Pancreas (tissue), 10 donors: ENCODE results near the gene THSD7A. TPM values are rescaled to one million over a fixed set of nuclear protein-coding genes. Genes with fewer than 3 reads are reported as not detected.

Source experiments
- ATAC-seq, 4 donors: fragments of 200-7000 bp; cut with Tn5 transposase; one replicate each; pipeline versions ENCODE4 v1.8.0 to v1.9.1; 2020; ENCODE audit warnings: mild to moderate bottlenecking in 4 of 4, moderate library complexity in 4 of 4
- DNase-seq, 6 donors: peaks; one replicate each; pipeline ENCODE4 v3.0.0-alpha.2; 2020
- FAIRE-seq: peaks from 2 replicates; lab custom pipeline; 2012; peaks lifted over from hg19 to GRCh38; lab: Jason Lieb, UNC
- H3K27ac ChIP-seq, 4 donors: fragments of 200-600 bp; sonication (generic); 1 replicate in 3 of 4; 2 replicates in 1 of 4; pipeline versions ENCODE4 v1.5.0 to v1.8.0; 2020
- H3K27me3 ChIP-seq, 4 donors: fragments of 200-600 bp; one replicate each; pipeline ENCODE4 v1.8.0; 2021
- H3K36me3 ChIP-seq, 3 donors: fragments of 200-600 bp; sonication (generic) in 1 of 3; one replicate each; pipeline versions ENCODE4 v1.5.0 to v1.8.0; 2020 to 2021
- H3K4me1 ChIP-seq, 3 donors: fragments of 200-600 bp; one replicate each; pipeline ENCODE4 v1.8.0; 2021
- H3K4me3 ChIP-seq, 4 donors: fragments of 200-600 bp; sonication (generic) in 2 of 4; one replicate each; pipeline versions ENCODE4 v1.5.0 to v1.8.0; 2020 to 2021
- H3K9me3 ChIP-seq, 4 donors: fragments of 200-600 bp; one replicate each; pipeline ENCODE4 v1.8.0; 2021
- CTCF ChIP-seq, 4 donors: fragments of 200-600 bp; sonication (generic) in 3 of 4; IDR thresholded peaks; one replicate each; pipeline versions ENCODE4 v1.5.0 to v1.8.0; 2021; ENCODE audit warnings: antibody characterized with exemption in 4 of 4
- WGBS, 2 donors: extraction: QIAGEN DNeasy Blood & Tissue Kit; methylation state at CpG; one replicate each; pipeline ENCODE4 v1.1.7; 2013; 5-methylcytosine and 5-hydroxymethylcytosine counted together
- intact Hi-C, 3 donors: fragments of 100-400 bp; cut with DNase I; formaldehyde crosslinking; loops; one replicate each; pipeline versions ENCODE4 v1.11.1 to v1.14.2; 2022
- polyA plus RNA-seq, 2 donors: library from polyadenylated mRNA; stranded (reverse); fragments of 200-250 nt; gene quantifications; one replicate each; pipeline ENCODE4 v1.2.3, GENCODE V29; 2013
- total RNA-seq, 6 donors: library from RNA; stranded (reverse); fragmentation: NEBNext Ultra II Directional in 4 of 6; extraction: Animal tissue kit (Norgen Biotek cat#: 25700) in 4 of 6; gene quantifications; one replicate each; pipeline versions ENCODE4 v1.2.1 to v1.2.4, GENCODE V29; 2021 to 2023
- donor health status: healthy with polysubstance abuse.
- donor health status: DM: no; HTN: no; CAD: no; lungs with moderate emphysema.
- donor health status: DM: no; HTN: no; CAD: no.
- donor health status: control.
- donor health status: control.
- donor health status: Bipolar disorder and iron deficiency.
- donor health status: DM: yes; HTN: yes; CAD: no.
- donor health status: DM: no; HTN: no; CAD: no.
- donor health status: DM: no; HTN: no; CAD: no.
- donor health status: DM: yes; HTN: yes; CAD: no.

THSD7A gene
- total and polyA plus RNA-seq, 8 donors, result 0.30 to 3.7 (median 0.90) TPM

GRCh38 chr7:11650030-11650429 lies 182.0 kb downstream of the THSD7A start:
- intact Hi-C loops, result no loop called here
- FAIRE-seq (no peak), ATAC-seq (no peak), DNase-seq (no peak)
- H3K27me3 ChIP-seq, result no peaks in the 10 kb centered on the region
- H3K4me1 ChIP-seq, result no peaks in the 10 kb centered on the region
- TF ChIP-seq CTCF (IDR thresholded peaks at IDR 0.05), result no peak
- no peaks in the 10 kb centered on the region for H3K9me3 ChIP-seq
- H3K4me3 ChIP-seq, result no peak overlapping the region
- WGBS, 2 donors, result 60 to 63% methylated on average over 2 of the region's 2 CpGs
- H3K36me3 ChIP-seq, result no peaks in the 10 kb centered on the region
- no peak overlapping the region for H3K27ac ChIP-seq

GRCh38 chr7:11648980-11649379 lies 183.0 kb downstream of the THSD7A start:
- ATAC-seq (no peak), FAIRE-seq (no peak), DNase-seq (no peak)
- Histone ChIP-seq H3K4me3 (no peak overlapping the region), H3K9me3 (no peaks in the 10 kb centered on the region), H3K27ac (no peak overlapping the region), H3K36me3 (no peaks in the 10 kb centered on the region), H3K4me1 (no peaks in the 10 kb centered on the region), H3K27me3 (no peaks in the 10 kb centered on the region)
- TF ChIP-seq CTCF (IDR thresholded peaks at IDR 0.05), result no peak
- intact Hi-C loops, result no loop called here

- FAIRE-seq (no peak), DNase-seq (no peak)
- intact Hi-C loops, result no loop called here
These were observed 183.9 kb downstream of the THSD7A start for GRCh38 chr7:11648101-11648500.

GRCh38 chr7:11642841-11643240 lies 189.2 kb downstream of the THSD7A start:
- intact Hi-C loops, result no loop called here
- H3K36me3 ChIP-seq, result no peaks in the 10 kb centered on the region
- peaks cover 0 to 3% (median 0%) of the 10 kb centered on the region in 3 donors for H3K4me1 ChIP-seq
- ATAC-seq, result peak in 1 of 4 donors; percentile 53
- no peak overlapping the region for H3K4me3 ChIP-seq
- H3K9me3 ChIP-seq, result no peaks in the 10 kb centered on the region
- FAIRE-seq, result no peak
- WGBS, 2 donors, result 56 to 69% methylated on average over 2 of the region's 2 CpGs
- H3K27me3 ChIP-seq, result no peaks in the 10 kb centered on the region
- TF ChIP-seq CTCF (IDR thresholded peaks at IDR 0.05), result no peak
- no peak overlapping the region for H3K27ac ChIP-seq
- DNase-seq, result no peak

More at GRCh38 chr7:11648101-11648500, 183.9 kb downstream of the THSD7A start:
- ATAC-seq, result no peak
- Histone ChIP-seq H3K4me1 (no peaks in the 10 kb centered on the region), H3K27ac (no peak overlapping the region), H3K9me3 (no peaks in the 10 kb centered on the region), H3K36me3 (no peaks in the 10 kb centered on the region), H3K27me3 (no peaks in the 10 kb centered on the region), H3K4me3 (no peak overlapping the region)
- 70 to 81% methylated on average over 3 of the region's 3 CpGs for WGBS, 2 donors
- TF ChIP-seq CTCF (IDR thresholded peaks at IDR 0.05), result no peak

GRCh38 chr7:11642276-11642675 lies 189.7 kb downstream of the THSD7A start:
- peaks cover 0 to 3% (median 0%) of the 10 kb centered on the region in 3 donors for H3K4me1 ChIP-seq
- intact Hi-C loops, result no loop called here
- H3K27ac ChIP-seq, result no peak overlapping the region
- FAIRE-seq (no peak), DNase-seq (no peak), ATAC-seq (no peak)
- H3K36me3 ChIP-seq, result no peaks in the 10 kb centered on the region
- no peaks in the 10 kb centered on the region for H3K27me3 ChIP-seq
- no peaks in the 10 kb centered on the region for H3K9me3 ChIP-seq
- no peak for TF ChIP-seq CTCF (IDR thresholded peaks at IDR 0.05)
- H3K4me3 ChIP-seq, result no peak overlapping the region
